ENCODE measurements around the gene PHETA1. TPM values are rescaled to one million over a fixed set of nuclear protein-coding genes. Genes with fewer than 3 reads are reported as not detected.

The PHETA1 gene
- total and polyA plus RNA-seq, 2 experiments from 2014 or later = 13.8 to 28.6 TPM

DNA sequence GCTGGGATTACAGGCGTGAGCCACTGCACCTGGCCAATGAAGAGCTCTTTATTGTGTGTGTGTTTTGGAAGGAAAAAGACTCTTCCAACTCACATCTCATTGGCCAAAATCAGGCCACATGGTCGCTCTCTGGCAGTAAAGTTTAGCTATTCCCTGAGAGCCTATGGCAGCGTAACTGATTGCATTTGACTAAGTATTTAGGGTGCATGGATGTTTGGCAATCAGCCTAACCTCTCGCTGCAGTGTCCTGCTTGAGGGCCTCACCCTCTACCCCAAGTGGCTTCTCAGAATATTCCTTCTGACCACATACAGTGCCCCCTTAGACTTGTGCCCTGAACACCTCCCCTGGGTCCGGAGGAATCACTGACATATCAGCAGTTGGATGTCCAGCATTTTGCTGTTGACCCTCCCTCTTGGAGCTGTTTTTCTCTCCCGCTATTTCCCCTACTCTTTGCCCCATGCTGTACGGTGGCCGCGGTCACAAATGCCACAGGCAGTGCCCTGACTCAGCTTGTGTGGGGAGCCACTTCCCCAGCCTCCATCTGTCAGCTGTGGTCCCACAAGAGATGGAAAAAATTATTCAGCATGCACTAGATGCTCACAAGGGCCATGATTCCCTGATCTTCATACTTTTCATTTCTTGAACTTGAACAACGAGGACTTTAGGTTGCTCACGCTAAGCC lies 9.5 kb downstream of the PHETA1 start:
- no peak overlapping the region for H3K27ac ChIP-seq
- TF ChIP-seq, protein P1, sequence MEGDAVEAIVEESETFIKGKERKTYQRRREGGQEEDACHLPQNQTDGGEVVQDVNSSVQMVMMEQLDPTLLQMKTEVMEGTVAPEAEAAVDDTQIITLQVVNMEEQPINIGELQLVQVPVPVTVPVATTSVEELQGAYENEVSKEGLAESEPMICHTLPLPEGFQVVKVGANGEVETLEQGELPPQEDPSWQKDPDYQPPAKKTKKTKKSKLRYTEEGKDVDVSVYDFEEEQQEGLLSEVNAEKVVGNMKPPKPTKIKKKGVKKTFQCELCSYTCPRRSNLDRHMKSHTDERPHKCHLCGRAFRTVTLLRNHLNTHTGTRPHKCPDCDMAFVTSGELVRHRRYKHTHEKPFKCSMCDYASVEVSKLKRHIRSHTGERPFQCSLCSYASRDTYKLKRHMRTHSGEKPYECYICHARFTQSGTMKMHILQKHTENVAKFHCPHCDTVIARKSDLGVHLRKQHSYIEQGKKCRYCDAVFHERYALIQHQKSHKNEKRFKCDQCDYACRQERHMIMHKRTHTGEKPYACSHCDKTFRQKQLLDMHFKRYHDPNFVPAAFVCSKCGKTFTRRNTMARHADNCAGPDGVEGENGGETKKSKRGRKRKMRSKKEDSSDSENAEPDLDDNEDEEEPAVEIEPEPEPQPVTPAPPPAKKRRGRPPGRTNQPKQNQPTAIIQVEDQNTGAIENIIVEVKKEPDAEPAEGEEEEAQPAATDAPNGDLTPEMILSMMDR (IDR thresholded peaks at IDR 0.05; ENCODE audit: low read depth, low read length) = no peak
- no peaks in the 10 kb centered on the region for H3K27me3 ChIP-seq
- no peaks in the 10 kb centered on the region for H3K9me3 ChIP-seq (ENCODE audit: low read depth)
- H3K36me3 ChIP-seq = no peaks in the 10 kb centered on the region
- H3K4me3 ChIP-seq = no peak overlapping the region
- no peak for DNase-seq (ENCODE audit: low read depth in 1 of 2, low spot score in 1 of 2)
- H3K4me1 ChIP-seq (ENCODE audit: low read depth) = no peaks in the 10 kb centered on the region

DNA sequence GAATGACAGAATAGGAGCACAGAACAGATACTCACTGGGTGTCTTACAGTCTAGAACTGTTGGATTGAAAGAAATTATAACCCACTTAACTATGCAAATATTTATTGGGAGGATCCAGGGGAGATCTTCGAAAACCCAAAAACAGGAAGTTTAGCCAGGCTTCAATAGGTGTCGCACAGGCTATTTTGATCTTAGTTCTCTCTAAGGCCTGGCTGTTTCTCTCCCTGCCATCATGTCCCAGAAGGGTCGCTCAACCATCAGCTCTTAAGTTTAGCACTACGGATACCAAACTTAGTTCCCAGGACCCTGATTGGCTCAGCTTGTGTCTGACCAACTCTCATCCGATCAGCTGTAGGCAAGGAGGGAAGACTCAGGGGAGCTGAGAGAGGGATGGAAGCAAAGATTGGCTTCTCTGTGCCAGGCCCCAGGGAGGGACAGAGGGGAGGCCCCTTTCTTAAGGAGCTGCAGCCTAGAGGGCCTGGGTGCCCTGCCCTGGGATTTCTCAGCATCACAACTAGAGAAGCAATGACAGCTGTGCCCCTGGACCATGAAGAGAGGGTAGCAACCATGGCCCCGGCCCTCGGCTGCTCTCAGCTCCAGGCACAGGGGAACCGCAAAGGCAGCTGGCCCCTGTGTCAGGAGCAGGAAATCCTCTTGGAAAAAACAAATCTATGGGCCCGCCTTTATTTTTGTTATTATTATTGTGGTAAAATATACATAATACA lies 13.5 kb downstream of the PHETA1 start:
- Histone ChIP-seq H3K36me3 (no peaks in the 10 kb centered on the region), H3K9me3 (ENCODE audit: low read depth) (no peaks in the 10 kb centered on the region), H3K4me3 (no peak overlapping the region), H3K4me1 (ENCODE audit: low read depth) (no peaks in the 10 kb centered on the region), H3K27me3 (no peaks in the 10 kb centered on the region), H3K27ac (no peak overlapping the region)
- DNase-seq (ENCODE audit: low read depth in 1 of 2, low spot score in 1 of 2) = no peak
- TF ChIP-seq, protein P1 (IDR thresholded peaks at IDR 0.05; ENCODE audit: low read depth, low read length) = no peak

DNA sequence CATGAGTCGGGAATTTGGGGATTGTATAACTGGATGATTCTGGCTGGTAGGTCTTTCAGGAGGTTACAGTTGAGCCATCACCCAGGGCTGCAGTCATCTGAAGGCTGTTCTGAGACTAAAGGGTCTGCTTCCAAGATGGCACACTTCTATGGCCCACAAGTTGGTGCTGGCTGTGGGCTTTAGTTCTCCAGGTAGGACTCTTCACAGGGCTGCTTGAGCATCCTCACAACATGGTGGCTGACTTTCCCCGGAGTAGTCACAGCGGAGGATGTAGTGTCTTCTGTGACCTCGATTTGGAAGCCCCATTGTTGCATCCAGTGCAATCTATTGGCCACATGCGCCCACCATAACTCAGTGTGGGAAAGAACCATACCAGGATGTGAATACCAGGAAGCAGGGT lies 14.4 kb downstream of the PHETA1 start:
- no peak overlapping the region for H3K27ac ChIP-seq
- no peak for DNase-seq (ENCODE audit: low read depth in 1 of 2, low spot score in 1 of 2)
- H3K36me3 ChIP-seq = no peaks in the 10 kb centered on the region
- H3K27me3 ChIP-seq = no peaks in the 10 kb centered on the region
- H3K4me1 ChIP-seq (ENCODE audit: low read depth) = no peaks in the 10 kb centered on the region
- TF ChIP-seq, protein P1 (IDR thresholded peaks at IDR 0.05; ENCODE audit: low read depth, low read length) = no peak
- H3K4me3 ChIP-seq = no peak overlapping the region
- no peaks in the 10 kb centered on the region for H3K9me3 ChIP-seq (ENCODE audit: low read depth)

DNA sequence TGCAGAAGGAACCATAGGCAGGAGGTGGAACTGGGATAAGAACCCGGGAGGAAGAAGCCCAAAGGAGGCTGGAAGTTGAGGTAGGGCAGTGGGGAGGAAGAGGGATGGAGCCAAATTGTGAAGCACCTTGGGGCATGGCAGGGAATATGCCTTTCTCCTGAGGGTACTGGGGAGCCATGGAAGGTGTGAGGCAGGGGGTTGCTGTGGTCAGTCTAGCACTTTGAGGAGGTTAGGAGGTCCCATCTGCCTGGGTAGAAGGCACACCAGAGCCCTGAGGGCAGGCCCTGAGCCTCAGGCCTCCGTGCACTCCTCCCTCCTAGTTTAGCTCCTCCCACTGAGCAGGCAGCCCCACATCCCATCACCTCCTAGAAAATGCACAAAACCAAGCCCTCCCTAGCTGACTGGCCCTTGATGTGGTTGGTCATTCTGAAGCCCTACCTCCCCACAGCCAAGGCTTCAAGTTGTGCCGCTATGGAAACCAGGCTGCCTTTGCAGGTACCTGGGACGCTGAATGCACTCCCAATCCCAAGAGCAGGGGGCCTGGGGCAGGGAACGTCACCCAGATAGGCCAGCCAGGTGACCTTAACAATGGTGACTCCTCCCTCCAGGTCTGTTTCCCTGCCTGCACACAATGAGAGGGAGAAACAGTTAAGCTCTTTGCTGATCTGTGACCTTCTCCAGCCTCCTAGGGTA lies 15.1 kb downstream of the PHETA1 start:
- Histone ChIP-seq H3K4me3 (no peak overlapping the region), H3K4me1 (ENCODE audit: low read depth) (no peaks in the 10 kb centered on the region), H3K36me3 (no peaks in the 10 kb centered on the region), H3K27ac (no peak overlapping the region), H3K9me3 (ENCODE audit: low read depth) (no peaks in the 10 kb centered on the region), H3K27me3 (no peaks in the 10 kb centered on the region)
- TF ChIP-seq, protein P1 (IDR thresholded peaks at IDR 0.05; ENCODE audit: low read depth, low read length) = no peak
- no peak for DNase-seq (ENCODE audit: low read depth in 1 of 2, low spot score in 1 of 2)

DNA sequence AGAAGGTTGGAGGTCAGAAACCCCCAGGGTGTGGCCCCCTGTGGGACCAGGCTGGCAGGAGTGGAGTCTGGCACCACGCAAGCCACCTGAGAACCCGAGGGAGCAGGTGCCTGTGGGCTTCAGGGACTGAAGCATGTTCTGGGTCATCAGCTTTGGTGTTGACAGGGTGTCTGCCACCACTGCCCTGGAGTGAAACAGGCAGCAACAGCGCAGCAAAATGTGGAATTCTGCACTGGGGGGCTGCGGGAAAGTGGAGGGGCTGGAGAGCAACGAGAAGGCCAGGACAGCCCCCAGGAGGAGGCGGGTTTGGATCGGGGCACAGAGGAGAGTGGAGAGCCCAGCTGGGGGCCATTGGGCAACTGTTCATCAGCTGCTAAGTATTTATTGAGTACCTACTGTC lies 15.9 kb downstream of the PHETA1 start:
- Histone ChIP-seq H3K9me3 (ENCODE audit: low read depth) (no peaks in the 10 kb centered on the region), H3K4me3 (no peak overlapping the region), H3K27me3 (no peaks in the 10 kb centered on the region), H3K4me1 (ENCODE audit: low read depth) (no peaks in the 10 kb centered on the region), H3K27ac (no peak overlapping the region), H3K36me3 (no peaks in the 10 kb centered on the region)
- DNase-seq (ENCODE audit: low read depth in 1 of 2, low spot score in 1 of 2) = no peak
- TF ChIP-seq, protein P1 (IDR thresholded peaks at IDR 0.05; ENCODE audit: low read depth, low read length) = no peak
